ENCODE results near the gene NEU1. TPM values are rescaled to one million over a fixed set of nuclear protein-coding genes. Genes with fewer than 3 reads are reported as not detected.
A peak's percentile ranks its signal among the peaks of the same experiment; 100 is the strongest.

NEU1 gene
- total and polyA plus RNA-seq, 4 donors, result 27.6 to 42.4 (median 34.8) TPM

DNA sequence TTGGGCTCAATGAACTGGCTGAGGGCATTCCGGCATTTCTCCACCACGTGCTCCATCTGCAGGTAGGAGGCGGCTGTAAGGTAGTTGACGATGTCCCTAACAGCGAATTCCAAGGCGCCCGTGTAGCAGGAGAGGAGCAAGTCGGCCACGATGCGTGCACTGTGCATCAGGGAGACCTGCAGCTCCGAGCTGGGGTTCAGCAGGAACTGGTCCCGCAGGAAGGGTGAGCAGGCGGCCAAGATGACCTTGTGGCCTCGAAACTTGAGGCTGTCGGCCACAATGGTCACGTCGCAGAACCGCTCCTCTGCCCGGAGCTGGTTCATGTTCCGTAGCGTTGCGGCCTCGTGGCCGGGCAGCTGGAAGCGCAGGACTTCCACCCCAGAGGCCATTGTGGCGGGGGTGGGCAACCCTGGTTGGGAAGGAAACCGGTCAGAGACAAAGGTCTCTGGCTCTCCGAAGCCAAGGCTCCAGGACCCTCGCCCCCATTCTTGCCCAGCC lies 38.3 kb upstream of the NEU1 start:
- TF ChIP-seq FOXA1 (IDR thresholded peaks at IDR 0.05) (no peak), RXRA (IDR thresholded peaks at IDR 0.05) (no peak), ZBTB33 (IDR thresholded peaks at IDR 0.05) (no peak), CTCF (IDR thresholded peaks at IDR 0.05; ENCODE audit: low read depth, low read length, missing input control) (no peak), NR2F2 (IDR thresholded peaks at IDR 0.05) (no peak), TAF1 (conservative IDR thresholded peaks at IDR 0.05) (no peak)
- TF ChIP-seq, protein P1, sequence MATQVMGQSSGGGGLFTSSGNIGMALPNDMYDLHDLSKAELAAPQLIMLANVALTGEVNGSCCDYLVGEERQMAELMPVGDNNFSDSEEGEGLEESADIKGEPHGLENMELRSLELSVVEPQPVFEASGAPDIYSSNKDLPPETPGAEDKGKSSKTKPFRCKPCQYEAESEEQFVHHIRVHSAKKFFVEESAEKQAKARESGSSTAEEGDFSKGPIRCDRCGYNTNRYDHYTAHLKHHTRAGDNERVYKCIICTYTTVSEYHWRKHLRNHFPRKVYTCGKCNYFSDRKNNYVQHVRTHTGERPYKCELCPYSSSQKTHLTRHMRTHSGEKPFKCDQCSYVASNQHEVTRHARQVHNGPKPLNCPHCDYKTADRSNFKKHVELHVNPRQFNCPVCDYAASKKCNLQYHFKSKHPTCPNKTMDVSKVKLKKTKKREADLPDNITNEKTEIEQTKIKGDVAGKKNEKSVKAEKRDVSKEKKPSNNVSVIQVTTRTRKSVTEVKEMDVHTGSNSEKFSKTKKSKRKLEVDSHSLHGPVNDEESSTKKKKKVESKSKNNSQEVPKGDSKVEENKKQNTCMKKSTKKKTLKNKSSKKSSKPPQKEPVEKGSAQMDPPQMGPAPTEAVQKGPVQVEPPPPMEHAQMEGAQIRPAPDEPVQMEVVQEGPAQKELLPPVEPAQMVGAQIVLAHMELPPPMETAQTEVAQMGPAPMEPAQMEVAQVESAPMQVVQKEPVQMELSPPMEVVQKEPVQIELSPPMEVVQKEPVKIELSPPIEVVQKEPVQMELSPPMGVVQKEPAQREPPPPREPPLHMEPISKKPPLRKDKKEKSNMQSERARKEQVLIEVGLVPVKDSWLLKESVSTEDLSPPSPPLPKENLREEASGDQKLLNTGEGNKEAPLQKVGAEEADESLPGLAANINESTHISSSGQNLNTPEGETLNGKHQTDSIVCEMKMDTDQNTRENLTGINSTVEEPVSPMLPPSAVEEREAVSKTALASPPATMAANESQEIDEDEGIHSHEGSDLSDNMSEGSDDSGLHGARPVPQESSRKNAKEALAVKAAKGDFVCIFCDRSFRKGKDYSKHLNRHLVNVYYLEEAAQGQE (IDR thresholded peaks at IDR 0.05), result no peak
- H3K4me3 ChIP-seq (ENCODE audit: low read depth in 1 of 3, low read length in 3 of 3), result peak overlapping the region in 1 of 3 donors; percentile 77
- no peak for DNase-seq (ENCODE audit: low spot score)
- H3K36me3 ChIP-seq (ENCODE audit: control insufficient read depth in 4 of 4, insufficient read depth in 3 of 4, low read depth in 1 of 4, low read length in 3 of 4), result peaks cover 0 to under 1% (median 0%) of the 10 kb centered on the region in 4 donors
- no peaks in the 10 kb centered on the region for H3K27me3 ChIP-seq (ENCODE audit: control insufficient read depth in 4 of 4, insufficient read depth in 4 of 4, low read length in 3 of 4)
- H3K9ac ChIP-seq (ENCODE audit: low read depth in 1 of 2, low read length in 2 of 2), result no peak overlapping the region
- peak overlapping the region; percentile 81 to 90 for H3K27ac ChIP-seq (ENCODE audit: low read depth in 1 of 2, low read length in 2 of 2)
- H3K9me3 ChIP-seq (ENCODE audit: control insufficient read depth in 4 of 4, low read length in 3 of 4), result no peaks in the 10 kb centered on the region
- 34% methylated on average over 29 of the region's 29 CpGs for WGBS
- peaks cover 10 to 45% (median 29%) of the 10 kb centered on the region in 4 donors for H3K4me1 ChIP-seq (ENCODE audit: control insufficient read depth in 4 of 4, insufficient read depth in 4 of 4, low read length in 3 of 4)

- Histone ChIP-seq H3K27me3 (ENCODE audit: control insufficient read depth in 4 of 4, insufficient read depth in 4 of 4, low read length in 3 of 4) (no peaks in the 10 kb centered on the region), H3K27ac (ENCODE audit: low read depth in 1 of 2, low read length in 2 of 2) (no peak overlapping the region), H3K36me3 (ENCODE audit: control insufficient read depth in 4 of 4, insufficient read depth in 3 of 4, low read depth in 1 of 4, low read length in 3 of 4) (peaks cover 0 to 3% (median under 1%) of the 10 kb centered on the region in 4 donors), H3K4me1 (ENCODE audit: control insufficient read depth in 4 of 4, insufficient read depth in 4 of 4, low read length in 3 of 4) (peaks cover 10 to 45% (median 29%) of the 10 kb centered on the region in 4 donors), H3K9ac (ENCODE audit: low read depth in 1 of 2, low read length in 2 of 2) (no peak overlapping the region), H3K4me3 (ENCODE audit: low read depth in 1 of 3, low read length in 3 of 3) (no peak overlapping the region), H3K9me3 (ENCODE audit: control insufficient read depth in 4 of 4, low read length in 3 of 4) (no peaks in the 10 kb centered on the region)
- TF ChIP-seq TAF1 (conservative IDR thresholded peaks at IDR 0.05) (no peak), YY1 (IDR thresholded peaks at IDR 0.05) (no peak), ZBTB33 (IDR thresholded peaks at IDR 0.05) (no peak), SP1 (IDR thresholded peaks at IDR 0.05) (no peak), GABPA (IDR thresholded peaks at IDR 0.05 in 1 of 2, conservative IDR thresholded peaks at IDR 0.05 in 1 of 2) (no peak), HNF4A (conservative IDR thresholded peaks at IDR 0.05) (no peak)
- no peak for DNase-seq (ENCODE audit: low spot score)
- 89% methylated on average over 49 of the region's 49 CpGs for WGBS
Measured at GRCh38 chr6:31899882-31900722, 37.5 kb upstream of the NEU1 start.
